Vein endothelial cell (primary cell): ENCODE results near the gene FOXJ1. TPM values are rescaled to one million over a fixed set of nuclear protein-coding genes. Genes with fewer than 3 reads are reported as not detected.

ENCODE experiments used
- small RNA-seq: library from RNA; depleted of rRNA; stranded (forward); fragments of <200 nt; gene quantifications from one replicate; pipeline ENCODE3, GENCODE V24; 2012
- total RNA-seq: library from RNA; depleted of rRNA; stranded (reverse); fragments of >200 nt; gene quantifications from 2 replicates; pipeline ENCODE4 v1.2.3, GENCODE V29; 2012

FOXJ1 gene, protein sequence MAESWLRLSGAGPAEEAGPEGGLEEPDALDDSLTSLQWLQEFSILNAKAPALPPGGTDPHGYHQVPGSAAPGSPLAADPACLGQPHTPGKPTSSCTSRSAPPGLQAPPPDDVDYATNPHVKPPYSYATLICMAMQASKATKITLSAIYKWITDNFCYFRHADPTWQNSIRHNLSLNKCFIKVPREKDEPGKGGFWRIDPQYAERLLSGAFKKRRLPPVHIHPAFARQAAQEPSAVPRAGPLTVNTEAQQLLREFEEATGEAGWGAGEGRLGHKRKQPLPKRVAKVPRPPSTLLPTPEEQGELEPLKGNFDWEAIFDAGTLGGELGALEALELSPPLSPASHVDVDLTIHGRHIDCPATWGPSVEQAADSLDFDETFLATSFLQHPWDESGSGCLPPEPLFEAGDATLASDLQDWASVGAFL
- total RNA-seq = not detected in 2 replicates

GRCh38 chr17:76141212-76142038, at the start of gene FOXJ1:
FOXJ1 (minus strand) TSS chr17:76141245; CDS start chr17:76140395, 850 bp downstream.

DNA sequence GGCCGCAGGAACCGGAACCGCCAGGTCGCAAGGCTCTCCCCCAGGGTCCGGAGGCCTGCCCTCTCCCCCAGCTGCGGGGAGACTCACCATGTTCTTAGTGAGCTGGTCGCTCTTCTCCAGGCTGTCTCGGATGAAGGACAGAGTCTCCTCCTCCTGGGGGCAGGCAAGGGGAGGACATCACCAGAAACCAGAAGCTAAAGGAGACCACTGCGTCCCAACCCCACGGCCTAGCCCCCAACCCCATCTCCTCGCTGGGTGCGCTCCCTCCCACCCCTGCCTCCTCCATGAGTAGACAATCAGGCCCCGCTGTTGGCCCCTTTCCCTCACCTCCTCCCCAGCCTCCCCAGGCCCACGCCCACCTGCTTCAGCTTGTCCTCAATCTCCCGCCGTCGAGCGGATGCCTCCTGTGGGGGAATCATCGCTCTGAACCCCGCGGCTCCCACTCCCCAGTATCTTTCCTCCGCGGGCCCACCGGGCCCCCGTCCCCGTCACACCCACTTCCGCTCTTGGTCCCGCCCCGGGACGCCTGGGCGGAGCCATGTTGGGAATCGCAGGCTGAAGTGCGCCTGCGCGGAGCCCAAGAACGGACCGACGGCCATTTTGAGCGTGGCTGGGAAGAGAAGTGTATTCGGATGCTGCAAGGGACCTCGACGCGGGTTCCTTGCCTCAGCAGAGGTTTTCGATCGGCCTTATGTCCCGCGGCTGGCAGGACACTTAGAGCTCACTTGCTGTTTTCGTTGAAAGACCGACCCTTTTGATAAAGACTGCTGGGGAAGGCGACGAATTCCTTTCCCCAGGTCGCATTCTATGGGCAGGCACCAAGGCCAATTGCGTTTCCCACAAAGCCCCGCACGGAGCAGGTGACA, 37.5 kb downstream of the FOXJ1 start, which contains the start of gene EXOC7:
Gene EXOC7 (minus strand): TSS at position 514 of the 866 bp plus-strand sequence. CDS start 95 bp downstream, at position 419.

Small RNAs within 50 kb of the gene (small RNA-seq; reads per million reads assigned to genes)
- 0.08 reads per million for gene MIR6868

Other genes starting within 250 kb of the FOXJ1 start
- 30.4 and 35.6 TPM in 2 replicates for gene TRIM65, start 244.3 kb downstream of the FOXJ1 start, total RNA-seq
- gene MRPL38, start 236.4 kb downstream of the FOXJ1 start, total RNA-seq = 41.0 and 42.8 TPM in 2 replicates
- 5.5 and 7.2 TPM in 2 replicates for gene FBF1, start 200.2 kb downstream of the FOXJ1 start, total RNA-seq
- 57.5 and 70.3 TPM in 2 replicates for gene ACOX1, start 162.1 kb downstream of the FOXJ1 start, total RNA-seq
- 18.7 and 21.6 TPM in 2 replicates for gene TEN1, start 162.0 kb downstream of the FOXJ1 start, total RNA-seq
- 0.33 and 1.5 TPM in 2 replicates for gene CDK3, start 140.4 kb downstream of the FOXJ1 start, total RNA-seq
- not detected in 2 replicates for gene EVPL, start 113.9 kb downstream of the FOXJ1 start, total RNA-seq
- gene SRP68, start 68.7 kb downstream of the FOXJ1 start, total RNA-seq = 29.4 and 33.4 TPM in 2 replicates
- gene GALR2, start 66.5 kb downstream of the FOXJ1 start, total RNA-seq = not detected in 2 replicates
- not detected in 2 replicates for gene ZACN, start 62.1 kb downstream of the FOXJ1 start, total RNA-seq
- 102 and 107 TPM in 2 replicates for gene EXOC7, start 37.5 kb downstream of the FOXJ1 start, total RNA-seq
- gene RNF157, start 99.2 kb upstream of the FOXJ1 start, total RNA-seq = 0.29 and 0.65 TPM in 2 replicates
- gene UBALD2, start 124.1 kb upstream of the FOXJ1 start, total RNA-seq = 8.4 and 11.1 TPM in 2 replicates
- gene QRICH2, start 167.0 kb upstream of the FOXJ1 start, total RNA-seq = 2.0 and 3.2 TPM in 2 replicates
- gene PRPSAP1, start 212.7 kb upstream of the FOXJ1 start, total RNA-seq = 83.8 and 85.9 TPM in 2 replicates
- gene SPHK1, start 243.4 kb upstream of the FOXJ1 start, total RNA-seq = 138 and 156 TPM in 2 replicates